ENCODE measurements around the gene TBC1D20.

DNA sequence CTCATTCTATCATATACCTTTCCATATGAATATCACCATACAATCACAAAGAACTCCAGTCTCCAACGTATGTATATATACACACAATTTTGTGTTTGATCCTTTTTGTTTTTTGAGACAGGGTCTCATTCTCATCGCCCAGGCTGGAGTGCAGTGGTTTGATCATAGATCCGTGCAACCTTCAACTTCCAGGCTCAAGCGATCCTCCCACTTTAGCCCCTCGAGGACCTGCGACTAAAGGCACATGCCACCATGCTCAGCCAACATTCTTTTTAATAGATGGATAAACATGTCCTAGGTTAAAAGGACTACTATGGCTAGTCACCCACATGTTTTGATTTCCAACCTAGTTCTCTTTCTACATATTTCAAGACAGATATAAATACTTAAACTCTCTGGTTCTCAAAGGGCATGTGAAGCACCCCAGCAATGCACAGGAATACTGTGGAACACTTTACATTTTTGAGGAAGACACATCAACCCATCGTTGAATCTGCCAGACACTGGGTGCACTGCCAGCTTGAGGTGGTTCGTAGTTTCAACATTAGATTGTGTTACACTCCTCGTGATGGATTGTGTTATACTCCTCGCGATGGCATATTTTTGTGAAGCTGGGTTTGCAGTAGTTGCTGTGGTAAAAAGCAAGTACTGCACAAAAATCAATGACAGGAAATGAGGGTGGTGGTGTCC, 40.9 kb upstream of the TBC1D20 start:
- TF ChIP-seq, protein P1, sequence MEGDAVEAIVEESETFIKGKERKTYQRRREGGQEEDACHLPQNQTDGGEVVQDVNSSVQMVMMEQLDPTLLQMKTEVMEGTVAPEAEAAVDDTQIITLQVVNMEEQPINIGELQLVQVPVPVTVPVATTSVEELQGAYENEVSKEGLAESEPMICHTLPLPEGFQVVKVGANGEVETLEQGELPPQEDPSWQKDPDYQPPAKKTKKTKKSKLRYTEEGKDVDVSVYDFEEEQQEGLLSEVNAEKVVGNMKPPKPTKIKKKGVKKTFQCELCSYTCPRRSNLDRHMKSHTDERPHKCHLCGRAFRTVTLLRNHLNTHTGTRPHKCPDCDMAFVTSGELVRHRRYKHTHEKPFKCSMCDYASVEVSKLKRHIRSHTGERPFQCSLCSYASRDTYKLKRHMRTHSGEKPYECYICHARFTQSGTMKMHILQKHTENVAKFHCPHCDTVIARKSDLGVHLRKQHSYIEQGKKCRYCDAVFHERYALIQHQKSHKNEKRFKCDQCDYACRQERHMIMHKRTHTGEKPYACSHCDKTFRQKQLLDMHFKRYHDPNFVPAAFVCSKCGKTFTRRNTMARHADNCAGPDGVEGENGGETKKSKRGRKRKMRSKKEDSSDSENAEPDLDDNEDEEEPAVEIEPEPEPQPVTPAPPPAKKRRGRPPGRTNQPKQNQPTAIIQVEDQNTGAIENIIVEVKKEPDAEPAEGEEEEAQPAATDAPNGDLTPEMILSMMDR (IDR thresholded peaks at IDR 0.05; ENCODE audit: insufficient read depth, low read depth, low read length) = no peak
- TF ChIP-seq EZH2 (IDR thresholded peaks at IDR 0.05; ENCODE audit: insufficient read depth, low read length) = no peak

All from astrocyte (in vitro differentiated cells and primary cell).